Erythroblast (primary cell): ENCODE results near the gene CKB.

ENCODE experiments used
- DNase-seq, 2 experiments: peaks; one replicate each; lab custom pipeline; 2025; lab: John Stamatoyannopoulos, UW
- GATA1 ChIP-seq: IDR thresholded peaks from 2 replicates; pipeline ENCODE4 v1.6.1; 2011; ENCODE audit warnings: low read depth, mild to moderate bottlenecking, control low read depth, low read length, moderate library complexity
- POLR2A ChIP-seq: IDR thresholded peaks from 2 replicates; pipeline ENCODE4 v1.6.1; 2011; ENCODE audit warnings: mild to moderate bottlenecking, low read length

Gene CKB

DNA sequence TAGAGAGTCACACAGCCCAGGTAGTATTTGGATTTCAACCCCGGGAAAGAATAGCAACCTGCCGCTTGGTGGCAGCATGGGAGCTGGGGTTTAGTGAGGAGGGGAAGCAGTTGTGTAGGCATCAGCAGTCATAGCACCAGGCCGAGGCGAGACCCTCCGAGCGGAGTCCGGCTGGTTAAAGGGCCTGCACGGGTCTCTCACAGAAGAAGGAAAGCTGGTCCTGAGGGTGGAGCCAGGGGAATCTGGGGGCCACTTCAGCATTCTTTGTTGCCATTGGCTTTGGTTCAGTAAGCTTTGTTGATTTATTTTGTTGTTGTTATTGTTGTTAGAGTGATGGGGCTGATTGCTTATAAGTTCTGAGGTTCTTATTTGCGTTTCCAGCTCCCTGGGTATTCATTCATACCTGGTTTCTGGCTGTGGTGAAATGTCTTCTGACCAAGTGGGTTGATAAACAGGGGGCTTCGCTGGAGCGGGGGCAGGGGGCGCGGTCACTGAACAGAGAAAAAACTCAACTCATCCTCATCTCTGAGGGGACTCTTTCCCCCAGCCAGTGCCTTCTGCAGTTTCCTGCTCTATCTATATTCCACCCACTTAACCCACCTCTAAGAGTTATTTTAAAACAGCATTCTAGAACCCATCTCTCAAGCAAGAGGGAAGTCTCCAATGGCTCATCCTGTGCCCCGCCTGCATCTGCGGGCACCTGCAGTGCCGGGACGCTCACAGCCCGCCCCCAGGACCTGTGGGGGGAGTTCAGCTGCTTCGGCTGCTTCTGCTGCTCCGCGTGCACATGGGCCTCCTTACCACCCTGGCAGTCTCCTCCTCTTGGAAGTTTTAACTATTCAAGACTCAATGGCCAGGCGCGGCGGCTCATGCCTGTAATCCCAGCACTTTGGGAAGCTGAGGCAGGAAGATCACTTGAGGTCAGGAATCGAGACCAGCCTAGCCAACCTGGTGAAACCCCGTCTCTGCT lies 11.6 kb downstream of the CKB start:
- TF ChIP-seq POLR2A (no peak), GATA1 (no peak)

DNA sequence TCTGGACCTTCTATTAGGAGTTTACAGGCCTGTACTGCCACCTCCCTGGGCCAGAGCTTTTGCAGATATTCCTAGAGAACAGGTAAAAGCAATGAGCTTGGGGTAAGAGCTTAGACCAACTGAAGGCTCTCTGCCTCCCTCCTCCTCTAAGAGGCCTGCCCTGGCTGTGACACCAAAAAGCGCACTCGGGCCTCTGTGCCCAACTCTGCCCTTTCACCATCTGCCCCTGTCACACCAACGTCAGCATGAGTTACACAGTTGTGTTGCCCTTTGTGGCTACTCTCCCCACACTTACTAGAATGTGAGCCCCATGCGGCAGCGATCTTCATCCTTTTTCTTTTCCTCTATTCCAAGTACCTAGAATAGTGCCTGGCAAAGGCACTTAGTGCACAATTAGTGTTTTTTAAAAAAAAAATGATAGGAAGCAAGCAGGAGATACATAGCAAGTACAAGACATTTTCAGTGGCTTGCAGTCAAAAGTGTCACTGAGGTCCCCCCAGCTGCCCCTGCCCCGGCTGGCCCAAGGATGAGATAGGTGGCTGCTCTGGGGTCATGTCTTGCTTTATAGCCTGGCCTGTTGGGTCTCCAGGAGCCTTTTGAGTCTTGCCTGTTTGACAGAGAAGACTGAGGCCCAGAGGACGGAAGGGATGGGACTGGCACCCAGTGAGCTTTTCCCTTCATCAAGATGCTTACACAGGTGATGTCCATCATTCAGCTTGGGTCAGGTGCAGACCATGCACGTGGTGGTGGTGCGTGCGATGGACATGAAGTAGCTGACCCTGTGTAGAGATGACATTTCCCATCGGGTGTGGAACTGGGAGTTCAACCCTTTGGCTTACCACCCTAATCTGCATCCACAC lies 12.5 kb downstream of the CKB start:
- no peak for DNase-seq
- no peak for TF ChIP-seq POLR2A
- TF ChIP-seq GATA1, result no peak

More for the DNA sequence above, 11.6 kb downstream of the CKB start:
- DNase-seq, result no peak

GRCh38 chr14:103508521-103509329 lies 13.9 kb downstream of the CKB start:
- TF ChIP-seq GATA1 (no peak), POLR2A (no peak)
- no peak for DNase-seq

GRCh38 chr14:103507751-103508150 lies 14.9 kb downstream of the CKB start:
- TF ChIP-seq GATA1 (no peak), POLR2A (no peak)
- DNase-seq, result no peak

- no peak for DNase-seq
- TF ChIP-seq POLR2A (no peak), GATA1 (no peak)
Observed at GRCh38 chr14:103504991-103505565, 17.6 kb downstream of the CKB start.

- DNase-seq, result no peak
- TF ChIP-seq GATA1 (no peak), POLR2A (no peak)
Observed at GRCh38 chr14:103503296-103503695, 19.3 kb downstream of the CKB start.

GRCh38 chr14:103502877-103503276 lies 19.8 kb downstream of the CKB start:
- DNase-seq, result no peak
- no peak for TF ChIP-seq POLR2A
- TF ChIP-seq GATA1, result no peak

- TF ChIP-seq POLR2A (no peak), GATA1 (no peak)
Observed at GRCh38 chr14:103501921-103502669, 20.5 kb downstream of the CKB start.

DNA sequence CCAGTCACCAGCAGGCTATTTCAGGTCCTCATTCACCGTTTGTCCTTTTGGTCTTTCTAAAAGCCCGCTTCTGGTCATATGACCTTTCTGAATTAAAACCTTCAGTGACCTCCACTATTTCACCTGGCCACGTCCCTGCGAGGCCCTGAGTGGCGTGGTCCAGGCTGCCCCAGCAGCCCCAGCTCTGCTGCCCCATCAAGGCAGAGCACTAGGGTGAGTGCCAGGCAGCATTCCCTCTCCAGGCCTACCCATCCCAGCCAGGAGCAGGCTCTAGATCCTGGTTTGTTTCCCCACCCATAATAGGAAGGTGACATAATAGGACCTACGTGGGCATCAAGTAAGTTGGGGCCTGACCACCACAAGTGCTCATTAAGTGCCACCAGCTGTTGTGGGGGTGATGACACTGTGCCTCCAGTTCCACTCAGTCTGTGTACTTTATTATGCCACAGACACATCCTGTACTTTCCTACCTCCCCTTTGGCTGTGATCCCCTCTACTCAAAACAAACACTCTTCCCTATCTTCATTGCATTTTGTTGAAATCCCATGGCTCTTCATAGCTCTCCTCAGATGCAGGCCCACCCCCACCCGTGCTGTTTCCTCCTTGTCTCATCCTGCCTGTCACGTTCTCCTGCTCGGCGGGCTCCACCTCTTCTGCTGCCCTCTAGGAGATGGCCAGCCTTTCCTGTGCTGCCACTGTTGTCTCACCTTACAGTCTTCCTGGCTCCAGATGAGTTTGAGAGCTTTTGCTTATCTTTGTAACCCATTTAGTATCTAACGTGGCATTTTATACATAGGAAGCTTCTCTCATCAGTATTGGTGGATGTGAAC lies 21.4 kb downstream of the CKB start:
- no peak for DNase-seq
- TF ChIP-seq GATA1, result no peak
- TF ChIP-seq POLR2A, result no peak

More at GRCh38 chr14:103501921-103502669, 20.5 kb downstream of the CKB start:
- DNase-seq, result no peak

- DNase-seq, result peak; percentile 83 to 91
- no peak for TF ChIP-seq GATA1
- TF ChIP-seq POLR2A, result no peak
Observed at GRCh38 chr14:103500148-103500990, 22.3 kb downstream of the CKB start.

GRCh38 chr14:103499709-103500108 lies 22.9 kb downstream of the CKB start:
- TF ChIP-seq GATA1 (no peak), POLR2A (no peak)
- no peak for DNase-seq
